Measurements from ENCODE around the gene DPP3.

The DPP3 gene

DNA sequence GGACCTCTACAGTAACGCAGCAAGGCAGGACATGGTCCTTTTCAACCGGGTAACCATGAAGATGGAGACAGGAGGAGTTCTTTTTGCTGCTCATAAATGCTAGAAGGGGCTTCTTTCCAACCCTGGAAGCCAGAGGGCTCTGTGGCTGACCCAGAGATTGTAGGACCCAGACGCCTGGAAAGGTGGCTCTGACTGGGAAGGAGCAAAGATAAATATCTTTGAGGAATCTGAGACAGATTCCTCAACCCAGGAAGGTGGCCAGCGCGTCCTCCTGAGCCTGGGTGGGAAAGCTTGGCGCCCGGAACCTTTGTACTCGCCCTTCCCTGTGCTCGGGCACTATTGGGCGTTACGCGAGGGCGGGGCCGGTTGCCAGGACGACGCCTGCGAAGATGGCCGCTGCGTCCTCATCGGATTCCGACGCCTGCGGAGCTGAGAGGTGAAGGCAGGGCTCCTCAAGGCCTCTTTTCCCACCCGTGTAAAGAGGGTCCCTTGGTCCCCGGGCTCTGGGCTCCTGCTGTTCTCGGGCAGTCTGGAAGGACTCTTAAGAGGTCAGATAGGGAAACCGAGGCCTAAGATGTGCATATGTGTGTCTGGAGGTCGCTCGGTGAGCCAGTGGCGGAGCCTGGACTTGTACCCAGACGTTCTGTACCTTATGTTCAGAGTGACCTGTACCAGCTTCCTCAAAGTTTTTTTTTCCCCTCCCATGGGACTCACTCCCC lies 30.2 kb downstream of the DPP3 start, which contains the start of gene BBS1:
Gene BBS1 (plus strand): TSS at position 365 of the 719 bp plus-strand sequence. CDS start 25 bp downstream, at position 390.
- peak; percentile 99 for ATAC-seq (ENCODE audit: low read depth)
- no peak within 1 kb of the TSS for H3K27ac ChIP-seq (ENCODE audit: poor library complexity, severe bottlenecking)
- H3K36me3 ChIP-seq (ENCODE audit: low read depth): peaks cover 10% of the 10 kb centered on the region
- no peaks in the 10 kb centered on the region for H3K9me3 ChIP-seq (ENCODE audit: severe bottlenecking)
- no peaks in the 10 kb centered on the region for H3K4me1 ChIP-seq (ENCODE audit: insufficient read depth, poor library complexity, severe bottlenecking)
- no peaks in the 10 kb centered on the region for H3K27me3 ChIP-seq (ENCODE audit: insufficient read depth, poor library complexity, severe bottlenecking)
- H3K4me3 ChIP-seq (ENCODE audit: severe bottlenecking): peak within 1 kb of the TSS; percentile 77
- no peak for DNase-seq (ENCODE audit: low spot score)
- TF ChIP-seq, protein P1, sequence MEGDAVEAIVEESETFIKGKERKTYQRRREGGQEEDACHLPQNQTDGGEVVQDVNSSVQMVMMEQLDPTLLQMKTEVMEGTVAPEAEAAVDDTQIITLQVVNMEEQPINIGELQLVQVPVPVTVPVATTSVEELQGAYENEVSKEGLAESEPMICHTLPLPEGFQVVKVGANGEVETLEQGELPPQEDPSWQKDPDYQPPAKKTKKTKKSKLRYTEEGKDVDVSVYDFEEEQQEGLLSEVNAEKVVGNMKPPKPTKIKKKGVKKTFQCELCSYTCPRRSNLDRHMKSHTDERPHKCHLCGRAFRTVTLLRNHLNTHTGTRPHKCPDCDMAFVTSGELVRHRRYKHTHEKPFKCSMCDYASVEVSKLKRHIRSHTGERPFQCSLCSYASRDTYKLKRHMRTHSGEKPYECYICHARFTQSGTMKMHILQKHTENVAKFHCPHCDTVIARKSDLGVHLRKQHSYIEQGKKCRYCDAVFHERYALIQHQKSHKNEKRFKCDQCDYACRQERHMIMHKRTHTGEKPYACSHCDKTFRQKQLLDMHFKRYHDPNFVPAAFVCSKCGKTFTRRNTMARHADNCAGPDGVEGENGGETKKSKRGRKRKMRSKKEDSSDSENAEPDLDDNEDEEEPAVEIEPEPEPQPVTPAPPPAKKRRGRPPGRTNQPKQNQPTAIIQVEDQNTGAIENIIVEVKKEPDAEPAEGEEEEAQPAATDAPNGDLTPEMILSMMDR (IDR thresholded peaks at IDR 0.05; ENCODE audit: poor library complexity, severe bottlenecking): no peak

DNA sequence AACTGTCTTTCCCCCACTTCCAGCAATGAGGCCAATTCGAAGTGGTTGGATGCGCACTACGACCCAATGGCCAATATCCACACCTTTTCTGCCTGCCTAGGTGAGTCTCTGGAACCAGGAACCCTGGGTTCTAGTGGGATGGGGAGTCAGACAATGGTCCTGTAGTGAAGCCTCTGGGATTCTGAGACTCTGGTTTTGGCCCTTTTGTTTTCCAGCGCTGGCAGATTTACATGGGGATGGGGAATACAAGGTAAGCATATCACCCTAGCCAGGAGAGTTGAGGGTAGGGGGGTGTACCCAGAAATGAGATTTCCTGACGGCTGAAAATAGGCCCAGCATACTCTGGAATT lies 30.7 kb downstream of the DPP3 start:
- Histone ChIP-seq H3K27ac (ENCODE audit: poor library complexity, severe bottlenecking) (no peak overlapping the region), H3K4me3 (ENCODE audit: severe bottlenecking) (peak overlapping the region; percentile 77), H3K36me3 (ENCODE audit: low read depth) (peaks cover 10% of the 10 kb centered on the region), H3K9me3 (ENCODE audit: severe bottlenecking) (no peaks in the 10 kb centered on the region), H3K4me1 (ENCODE audit: insufficient read depth, poor library complexity, severe bottlenecking) (no peaks in the 10 kb centered on the region), H3K27me3 (ENCODE audit: insufficient read depth, poor library complexity, severe bottlenecking) (no peaks in the 10 kb centered on the region)
- ATAC-seq (ENCODE audit: low read depth) (no peak; the same call in 2 of the 3 replicates), DNase-seq (ENCODE audit: low spot score) (no peak)
- TF ChIP-seq, protein P1 (IDR thresholded peaks at IDR 0.05; ENCODE audit: poor library complexity, severe bottlenecking): no peak

DNA sequence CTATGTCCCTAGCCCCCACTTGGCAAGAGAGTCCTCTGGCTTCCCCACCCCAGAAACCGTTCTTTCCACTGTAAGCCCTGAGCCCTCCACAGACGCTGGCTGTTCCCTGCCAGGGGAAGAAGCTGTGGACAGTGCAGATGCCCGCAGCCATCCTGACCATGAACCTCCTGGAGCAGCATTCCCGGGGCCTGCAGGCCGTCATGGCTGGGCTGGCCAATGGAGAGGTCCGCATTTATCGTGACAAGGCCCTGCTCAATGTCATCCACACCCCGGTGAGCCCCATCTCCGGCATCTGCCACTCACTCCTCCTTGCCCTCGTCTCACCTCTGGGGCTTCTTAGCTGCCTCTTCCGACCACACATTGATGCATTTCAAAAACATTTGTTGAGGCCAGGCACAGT lies 43.4 kb downstream of the DPP3 start:
- no peak for DNase-seq (ENCODE audit: low spot score)
- ATAC-seq (ENCODE audit: low read depth): 0 out of 3 replicates have a peak, but pooled peaks have one; percentile 17
- Histone ChIP-seq H3K4me1 (ENCODE audit: insufficient read depth, poor library complexity, severe bottlenecking) (no peaks in the 10 kb centered on the region), H3K4me3 (ENCODE audit: severe bottlenecking) (no peak overlapping the region), H3K27me3 (ENCODE audit: insufficient read depth, poor library complexity, severe bottlenecking) (no peaks in the 10 kb centered on the region), H3K36me3 (ENCODE audit: low read depth) (peaks cover 34% of the 10 kb centered on the region), H3K9me3 (ENCODE audit: severe bottlenecking) (no peaks in the 10 kb centered on the region), H3K27ac (ENCODE audit: poor library complexity, severe bottlenecking) (no peak overlapping the region)
- TF ChIP-seq, protein P1 (IDR thresholded peaks at IDR 0.05; ENCODE audit: poor library complexity, severe bottlenecking): no peak

DNA sequence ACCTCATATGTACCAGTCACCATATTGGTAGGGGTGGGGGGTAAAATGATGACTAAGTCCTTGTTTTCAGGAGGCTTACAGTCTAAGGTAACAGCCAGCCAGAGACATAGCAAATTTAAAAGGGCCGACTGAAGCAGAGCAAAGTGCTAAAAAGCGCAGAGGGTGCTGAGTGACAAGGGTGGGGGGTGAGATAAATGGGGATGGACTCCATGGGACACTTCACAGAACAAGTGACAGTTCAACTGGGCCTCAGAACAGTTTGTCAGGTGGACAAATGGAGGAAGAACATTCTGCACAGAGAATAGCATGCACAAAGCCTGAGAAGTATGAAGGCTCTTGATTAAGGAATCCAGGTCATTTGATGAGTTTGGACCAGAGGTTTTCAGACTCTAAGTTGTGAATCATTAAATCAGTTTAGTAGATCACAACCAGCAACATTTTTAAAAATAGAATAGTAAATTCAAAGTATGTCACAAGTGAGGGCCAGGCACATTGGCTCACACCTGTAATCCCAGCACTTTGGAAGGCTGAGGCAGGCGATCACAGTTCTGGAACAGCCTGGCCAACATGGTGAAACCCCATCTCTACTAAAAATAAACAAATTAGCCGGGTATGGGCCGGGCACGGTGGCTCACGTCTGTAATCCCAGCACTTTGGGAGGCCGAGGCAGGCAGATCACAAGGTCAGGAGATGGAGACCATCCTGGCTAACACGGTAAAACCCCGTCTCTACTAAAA lies 44.2 kb downstream of the DPP3 start:
- ATAC-seq (ENCODE audit: low read depth) (no peak), DNase-seq (ENCODE audit: low spot score) (no peak)
- Histone ChIP-seq H3K4me1 (ENCODE audit: insufficient read depth, poor library complexity, severe bottlenecking) (no peaks in the 10 kb centered on the region), H3K36me3 (ENCODE audit: low read depth) (peaks cover 33% of the 10 kb centered on the region), H3K27ac (ENCODE audit: poor library complexity, severe bottlenecking) (no peak overlapping the region), H3K9me3 (ENCODE audit: severe bottlenecking) (no peaks in the 10 kb centered on the region), H3K27me3 (ENCODE audit: insufficient read depth, poor library complexity, severe bottlenecking) (no peaks in the 10 kb centered on the region), H3K4me3 (ENCODE audit: severe bottlenecking) (no peak overlapping the region)
- TF ChIP-seq, protein P1 (IDR thresholded peaks at IDR 0.05; ENCODE audit: poor library complexity, severe bottlenecking): no peak

Data from RWPE2 (cell line).